ENCODE measurements around the gene VAV2. TPM values are rescaled to one million over a fixed set of nuclear protein-coding genes. Genes with fewer than 3 reads are reported as not detected.
A peak's percentile ranks its signal among the peaks of the same experiment; 100 is the strongest.

VAV2 gene
- total RNA-seq, 3 donors from 2014 or later (not counting 1 experiment from before 2014, with no cell fraction given) = 3.9 to 5.1 (median 4.8) TPM

DNA sequence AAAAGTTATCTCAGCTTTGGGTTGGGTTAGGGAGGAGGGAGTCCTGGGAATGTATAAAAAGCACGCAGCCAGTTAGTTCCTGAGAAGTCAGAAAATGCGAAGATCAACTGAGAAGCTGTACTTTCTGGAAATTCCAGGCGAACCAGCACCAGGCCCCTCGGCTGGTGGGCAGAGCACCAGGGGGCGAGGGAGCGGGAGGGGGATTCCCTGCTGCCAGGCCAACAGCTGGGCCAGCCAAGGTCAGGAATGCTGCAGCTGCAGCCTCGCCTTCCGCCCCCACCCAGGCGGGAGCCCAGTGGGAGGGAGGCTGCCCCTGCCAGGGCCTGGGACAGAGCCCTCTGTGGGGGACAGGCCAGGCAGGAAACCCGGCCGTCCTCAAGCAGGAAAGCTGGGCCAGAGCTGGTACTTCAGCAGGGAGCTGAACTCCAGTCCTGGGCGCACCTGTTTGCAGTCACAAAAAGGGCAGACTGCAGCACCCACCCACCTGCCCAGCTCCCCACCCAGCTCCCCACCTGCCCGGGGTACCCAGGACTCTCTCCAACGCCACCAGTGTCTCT is 35.5 kb downstream of the VAV2 start:
- no peaks in the 10 kb centered on the region for H3K9me3 ChIP-seq (ENCODE audit: control insufficient read depth, insufficient read depth, low read length)
- no peaks in the 10 kb centered on the region for H3K9me3 Mint-ChIP-seq
- H3K27me3 Mint-ChIP-seq (ENCODE audit: low read depth in 2 of 2) = no peaks in the 10 kb centered on the region
- peak overlapping the region; percentile 60 for H3K27ac ChIP-seq (ENCODE audit: low read length)
- peak overlapping the region; percentile 50 to 78 for H3K27ac Mint-ChIP-seq
- no peaks in the 10 kb centered on the region for H3K36me3 ChIP-seq (ENCODE audit: control insufficient read depth, insufficient read depth, low read length)
- no peaks in the 10 kb centered on the region for H3K27me3 ChIP-seq (ENCODE audit: control insufficient read depth, insufficient read depth, low read length)
- peaks cover 70% of the 10 kb centered on the region for H3K4me1 ChIP-seq (ENCODE audit: control insufficient read depth, insufficient read depth, low read length)
- intact Hi-C loops (cut with micrococcal nuclease) = no loop called here
- no peak for ATAC-seq
- no peaks in the 10 kb centered on the region for H3K36me3 Mint-ChIP-seq
- H3K4me1 Mint-ChIP-seq = peaks cover 11 to 23% of the 10 kb centered on the region in 2 donors
- TF ChIP-seq, protein P1, sequence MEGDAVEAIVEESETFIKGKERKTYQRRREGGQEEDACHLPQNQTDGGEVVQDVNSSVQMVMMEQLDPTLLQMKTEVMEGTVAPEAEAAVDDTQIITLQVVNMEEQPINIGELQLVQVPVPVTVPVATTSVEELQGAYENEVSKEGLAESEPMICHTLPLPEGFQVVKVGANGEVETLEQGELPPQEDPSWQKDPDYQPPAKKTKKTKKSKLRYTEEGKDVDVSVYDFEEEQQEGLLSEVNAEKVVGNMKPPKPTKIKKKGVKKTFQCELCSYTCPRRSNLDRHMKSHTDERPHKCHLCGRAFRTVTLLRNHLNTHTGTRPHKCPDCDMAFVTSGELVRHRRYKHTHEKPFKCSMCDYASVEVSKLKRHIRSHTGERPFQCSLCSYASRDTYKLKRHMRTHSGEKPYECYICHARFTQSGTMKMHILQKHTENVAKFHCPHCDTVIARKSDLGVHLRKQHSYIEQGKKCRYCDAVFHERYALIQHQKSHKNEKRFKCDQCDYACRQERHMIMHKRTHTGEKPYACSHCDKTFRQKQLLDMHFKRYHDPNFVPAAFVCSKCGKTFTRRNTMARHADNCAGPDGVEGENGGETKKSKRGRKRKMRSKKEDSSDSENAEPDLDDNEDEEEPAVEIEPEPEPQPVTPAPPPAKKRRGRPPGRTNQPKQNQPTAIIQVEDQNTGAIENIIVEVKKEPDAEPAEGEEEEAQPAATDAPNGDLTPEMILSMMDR (IDR thresholded peaks at IDR 0.05) = no peak
- peak overlapping the region; percentile 79 for H3K4me3 Mint-ChIP-seq
- no peak overlapping the region for H3K4me3 ChIP-seq (ENCODE audit: low read length)
- no peak for DNase-seq
- WGBS (ENCODE audit: insufficient coverage) = 68% methylated on average over 14 of the region's 14 CpGs

- Histone ChIP-seq H3K9me3 (ENCODE audit: control insufficient read depth, insufficient read depth, low read length) (no peaks in the 10 kb centered on the region), H3K27ac (ENCODE audit: low read length) (peak overlapping the region; percentile 60), H3K4me3 (ENCODE audit: low read length) (no peak overlapping the region), H3K27me3 (ENCODE audit: control insufficient read depth, insufficient read depth, low read length) (no peaks in the 10 kb centered on the region), H3K36me3 (ENCODE audit: control insufficient read depth, insufficient read depth, low read length) (no peaks in the 10 kb centered on the region), H3K4me1 (ENCODE audit: control insufficient read depth, insufficient read depth, low read length) (peaks cover 63% of the 10 kb centered on the region)
- DNase-seq (peak in 1 of 2 donors; percentile 61), ATAC-seq (peak in 2 of 3 donors; percentile 47 to 73)
- intact Hi-C loops (cut with micrococcal nuclease) = no loop called here
- WGBS (ENCODE audit: insufficient coverage) = 13% methylated on average over 15 of the region's 15 CpGs
- H3K4me3 Mint-ChIP-seq = peak overlapping the region; percentile 84
- TF ChIP-seq, protein P1 (IDR thresholded peaks at IDR 0.05) = no peak
- peaks cover 11 to 23% of the 10 kb centered on the region in 2 donors for H3K4me1 Mint-ChIP-seq
- no peaks in the 10 kb centered on the region for H3K9me3 Mint-ChIP-seq
- H3K27me3 Mint-ChIP-seq (ENCODE audit: low read depth in 2 of 2) = no peaks in the 10 kb centered on the region
- H3K36me3 Mint-ChIP-seq = no peaks in the 10 kb centered on the region
- H3K27ac Mint-ChIP-seq = peak overlapping the region; percentile 50 to 78
These were observed 36.2 kb downstream of the VAV2 start for GRCh38 chr9:133955821-133956411.

DNA sequence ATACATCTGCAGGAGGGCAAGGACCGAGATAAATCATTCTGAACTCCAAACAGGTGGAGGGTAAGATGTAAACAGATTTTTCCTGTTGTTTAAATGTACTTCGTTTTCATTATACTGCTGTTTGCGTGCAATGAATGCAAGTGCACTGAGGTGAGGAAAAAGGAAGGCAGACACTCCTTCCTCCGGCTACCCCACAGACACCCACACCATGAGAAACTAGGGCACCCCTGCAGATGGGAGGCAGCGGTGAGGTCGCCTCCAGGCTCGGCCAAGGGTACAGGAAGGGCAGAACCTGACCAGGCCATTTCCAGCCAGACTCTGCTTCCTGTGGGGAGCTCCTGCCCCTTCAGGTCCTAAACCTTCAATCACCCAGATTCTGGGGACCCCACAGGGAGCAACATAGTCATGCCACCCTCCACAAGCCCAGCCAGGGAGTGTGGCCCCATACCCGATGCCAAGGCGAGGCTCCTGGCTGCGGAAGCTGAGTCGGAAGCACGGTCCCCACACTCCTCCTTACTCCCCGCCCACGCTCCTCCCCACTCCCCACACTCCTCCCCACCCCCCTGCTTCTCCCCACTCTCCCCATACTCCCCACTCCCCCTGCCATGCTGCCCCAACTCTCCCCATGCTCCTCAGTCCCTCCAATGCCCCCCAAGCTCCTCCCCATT is 37.1 kb downstream of the VAV2 start:
- Histone ChIP-seq H3K27ac (ENCODE audit: low read length) (peak overlapping the region; percentile 64), H3K9me3 (ENCODE audit: control insufficient read depth, insufficient read depth, low read length) (no peaks in the 10 kb centered on the region), H3K36me3 (ENCODE audit: control insufficient read depth, insufficient read depth, low read length) (no peaks in the 10 kb centered on the region), H3K4me3 (ENCODE audit: low read length) (peak overlapping the region; percentile 33), H3K27me3 (ENCODE audit: control insufficient read depth, insufficient read depth, low read length) (no peaks in the 10 kb centered on the region), H3K4me1 (ENCODE audit: control insufficient read depth, insufficient read depth, low read length) (peaks cover 54% of the 10 kb centered on the region)
- Mint-ChIP-seq H3K4me3 (peak overlapping the region; percentile 85), H3K4me1 (peaks cover 11 to 23% of the 10 kb centered on the region in 2 donors), H3K9me3 (no peaks in the 10 kb centered on the region), H3K27me3 (ENCODE audit: low read depth in 2 of 2) (no peaks in the 10 kb centered on the region), H3K36me3 (no peaks in the 10 kb centered on the region), H3K27ac (peak overlapping the region; percentile 57 to 78)
- TF ChIP-seq, protein P1 (IDR thresholded peaks at IDR 0.05) = no peak
- ATAC-seq = peak; percentile 40 to 68 (median 47)
- WGBS (ENCODE audit: insufficient coverage) = 22% methylated on average over 13 of the region's 14 CpGs
- intact Hi-C loops (cut with micrococcal nuclease) = no loop called here
- peak in 1 of 2 donors; percentile 54 for DNase-seq
